ENCODE measurements around the gene NAPSA.

DNA sequence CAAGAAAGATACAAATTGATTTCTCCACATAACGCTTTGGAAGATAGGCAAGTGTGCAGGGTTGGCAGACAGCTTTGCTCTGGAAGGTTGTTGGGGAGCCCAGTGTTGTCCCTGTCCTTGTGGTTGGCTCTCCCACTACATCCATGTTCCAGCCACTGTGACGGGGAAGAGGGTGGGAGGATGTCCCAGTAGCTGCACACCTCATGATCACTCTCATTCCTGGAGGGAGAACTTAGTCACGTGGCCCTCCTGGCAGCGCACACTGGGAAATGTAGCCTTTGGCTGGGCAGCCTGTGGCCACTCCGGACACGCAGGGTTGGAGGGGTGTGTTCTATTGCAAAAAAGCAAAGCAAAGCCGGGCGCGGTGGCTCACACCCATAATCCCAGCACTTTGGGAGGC, 28.6 kb upstream of the NAPSA start:
- TF ChIP-seq POLR2A (IDR thresholded peaks at IDR 0.05) = no peak
- TF ChIP-seq, protein P1, sequence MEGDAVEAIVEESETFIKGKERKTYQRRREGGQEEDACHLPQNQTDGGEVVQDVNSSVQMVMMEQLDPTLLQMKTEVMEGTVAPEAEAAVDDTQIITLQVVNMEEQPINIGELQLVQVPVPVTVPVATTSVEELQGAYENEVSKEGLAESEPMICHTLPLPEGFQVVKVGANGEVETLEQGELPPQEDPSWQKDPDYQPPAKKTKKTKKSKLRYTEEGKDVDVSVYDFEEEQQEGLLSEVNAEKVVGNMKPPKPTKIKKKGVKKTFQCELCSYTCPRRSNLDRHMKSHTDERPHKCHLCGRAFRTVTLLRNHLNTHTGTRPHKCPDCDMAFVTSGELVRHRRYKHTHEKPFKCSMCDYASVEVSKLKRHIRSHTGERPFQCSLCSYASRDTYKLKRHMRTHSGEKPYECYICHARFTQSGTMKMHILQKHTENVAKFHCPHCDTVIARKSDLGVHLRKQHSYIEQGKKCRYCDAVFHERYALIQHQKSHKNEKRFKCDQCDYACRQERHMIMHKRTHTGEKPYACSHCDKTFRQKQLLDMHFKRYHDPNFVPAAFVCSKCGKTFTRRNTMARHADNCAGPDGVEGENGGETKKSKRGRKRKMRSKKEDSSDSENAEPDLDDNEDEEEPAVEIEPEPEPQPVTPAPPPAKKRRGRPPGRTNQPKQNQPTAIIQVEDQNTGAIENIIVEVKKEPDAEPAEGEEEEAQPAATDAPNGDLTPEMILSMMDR (IDR thresholded peaks at IDR 0.05) = no peak
- no peak for TF ChIP-seq EP300 (IDR thresholded peaks at IDR 0.05; ENCODE audit: low read depth)

All from transverse colon (tissue), 3 donors.